WTC11 (cell line): Measurements from ENCODE around the gene GPR137B.

ENCODE experiments used
- CTCF ChIP-seq: fragments of 200-600 bp; IDR thresholded peaks from 2 replicates; pipeline ENCODE4 v1.8.0; 2022; ENCODE audit warnings: antibody characterized with exemption
- MAX ChIP-seq: sonication (generic); formaldehyde crosslinking; IDR thresholded peaks from 2 replicates; pipeline ENCODE4 v1.8.0; 2022; ENCODE audit warnings: mild to moderate bottlenecking, missing genetic modification reagents

GRCh38 chr1:236200925-236201324, 58.6 kb downstream of the GPR137B start:
- TF ChIP-seq CTCF: no peak
- no peak for TF ChIP-seq MAX (CRISPR knock-in tag)
